Activated CD4-positive, alpha-beta T cell treated with anti-CD3 and anti-CD28 coated beads for 4 hours (primary cell): ENCODE results near the gene CHAF1A.

Source experiments
- DNase-seq, 2 donors: peaks; one replicate each; pipeline ENCODE4 v3.0.0-alpha.2; 2020

CHAF1A gene

GRCh38 chr19:4464815-4465581, 62.6 kb downstream of the CHAF1A start:
- no peak for DNase-seq

- no peak for DNase-seq
These were observed 65.4 kb downstream of the CHAF1A start for GRCh38 chr19:4467835-4468234.

GRCh38 chr19:4471403-4472173, 69.1 kb downstream of the CHAF1A start:
- DNase-seq, result peak; percentile 97

- DNase-seq, result no peak
These were observed 69.9 kb downstream of the CHAF1A start, which contains the start of gene HDGFL2 for GRCh38 chr19:4472174-4472974. Gene HDGFL2, plus strand, starts transcription at chr19:4472297. Its CDS starts 54 bp downstream, at chr19:4472351.

GRCh38 chr19:4473011-4473762, 70.7 kb downstream of the CHAF1A start:
- no peak for DNase-seq

- DNase-seq, result no peak
These were observed 71.5 kb downstream of the CHAF1A start for GRCh38 chr19:4473763-4474513.

GRCh38 chr19:4474514-4475022, 72.1 kb downstream of the CHAF1A start:
- DNase-seq, result no peak

- no peak for DNase-seq
These were observed 74.8 kb downstream of the CHAF1A start for GRCh38 chr19:4477034-4477801.

- no peak for DNase-seq
These were observed 80.4 kb downstream of the CHAF1A start for GRCh38 chr19:4482721-4483364.

- DNase-seq, result no peak
These were observed 80.9 kb downstream of the CHAF1A start for GRCh38 chr19:4483385-4483784.

GRCh38 chr19:4487572-4487971, 85.1 kb downstream of the CHAF1A start:
- DNase-seq, result no peak

- DNase-seq, result no peak
These were observed 86.1 kb downstream of the CHAF1A start for GRCh38 chr19:4488496-4488895.

- DNase-seq, result no peak
These were observed 89.0 kb downstream of the CHAF1A start for GRCh38 chr19:4491446-4491845.

- no peak for DNase-seq
These were observed 90.1 kb downstream of the CHAF1A start for GRCh38 chr19:4492337-4493103.
